Endometrium (tissue), 2 donors: ENCODE results near the gene ADAM22.

Source experiments
- FAIRE-seq: peaks from 2 replicates; lab custom pipeline; 2012; peaks lifted over from hg19 to GRCh38; lab: Jason Lieb, UNC
- donor health status: control.
- donor health status: control.

Gene ADAM22

DNA sequence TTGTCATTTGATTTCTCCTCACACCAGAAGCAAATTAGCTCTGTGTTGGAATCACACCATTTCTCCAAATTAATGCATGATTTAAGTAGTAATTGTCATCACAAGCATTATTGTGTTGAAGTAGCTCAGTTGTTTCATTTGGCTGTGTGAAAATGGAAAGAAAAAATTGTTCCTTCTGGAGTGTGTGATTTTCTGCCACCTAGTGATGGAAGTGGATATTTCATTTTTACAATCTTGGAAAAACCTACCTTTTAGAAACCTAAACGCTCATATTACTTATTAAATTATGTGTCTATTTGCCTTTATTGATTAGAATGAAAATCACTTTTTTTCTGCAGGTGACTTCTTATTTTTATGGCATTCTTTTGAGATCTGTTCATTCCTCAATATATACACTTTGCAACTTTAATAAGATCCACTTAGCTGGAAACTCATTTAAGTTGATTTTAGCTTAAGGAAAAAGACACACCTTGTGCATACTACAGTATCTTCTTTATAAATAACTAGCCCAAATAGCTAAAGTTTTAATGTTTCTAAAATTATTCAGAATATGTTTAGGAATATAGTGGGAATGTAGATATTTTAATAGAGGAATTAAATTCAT lies 235.8 kb downstream of the ADAM22 start:
- peak; percentile 91 for FAIRE-seq

- FAIRE-seq = no peak
Measured at GRCh38 chr7:88172842-88173241, 238.8 kb downstream of the ADAM22 start.

DNA sequence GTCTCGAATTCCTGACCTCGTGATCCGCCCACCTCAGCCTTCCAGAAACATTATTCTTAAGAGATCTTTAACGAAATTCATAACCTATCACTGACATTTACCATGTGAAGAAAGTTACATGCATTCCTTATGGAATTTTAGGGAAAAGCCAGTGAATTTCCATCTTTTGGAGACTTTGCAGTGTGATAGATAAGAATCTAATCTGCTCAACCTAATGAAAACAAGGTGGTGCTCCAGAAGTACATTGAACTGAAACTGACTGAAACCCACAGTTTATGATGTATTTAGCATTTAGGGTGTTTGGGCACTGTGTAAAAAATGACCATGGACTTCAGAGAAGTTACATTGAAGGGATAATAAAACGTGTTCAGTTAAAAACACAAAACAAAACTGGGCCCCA lies 242.1 kb downstream of the ADAM22 start:
- no peak for FAIRE-seq

DNA sequence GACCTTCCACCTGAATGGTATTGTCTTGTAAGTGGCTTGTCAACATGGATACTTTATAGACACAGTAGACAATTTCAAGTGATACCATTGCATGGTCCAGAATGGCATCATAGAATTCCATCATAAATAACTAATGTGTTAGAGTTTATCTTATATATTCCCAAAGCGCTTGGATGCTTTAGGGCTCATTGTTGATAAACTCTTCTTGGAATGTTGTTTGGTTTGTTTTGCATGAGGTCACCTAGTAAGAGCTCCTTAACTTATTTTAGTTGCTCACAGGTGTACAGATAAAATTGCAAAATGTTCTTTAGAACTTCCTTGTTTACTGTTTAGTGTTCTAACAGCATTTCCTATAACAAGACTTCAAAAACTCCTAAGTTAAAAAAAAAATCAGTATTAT lies 249.0 kb downstream of the ADAM22 start:
- FAIRE-seq = no peak

- no peak for FAIRE-seq
Measured at GRCh38 chr7:88184848-88185304, 250.8 kb downstream of the ADAM22 start.

- no peak for FAIRE-seq
Measured at GRCh38 chr7:88185650-88186049, 251.6 kb downstream of the ADAM22 start.

DNA sequence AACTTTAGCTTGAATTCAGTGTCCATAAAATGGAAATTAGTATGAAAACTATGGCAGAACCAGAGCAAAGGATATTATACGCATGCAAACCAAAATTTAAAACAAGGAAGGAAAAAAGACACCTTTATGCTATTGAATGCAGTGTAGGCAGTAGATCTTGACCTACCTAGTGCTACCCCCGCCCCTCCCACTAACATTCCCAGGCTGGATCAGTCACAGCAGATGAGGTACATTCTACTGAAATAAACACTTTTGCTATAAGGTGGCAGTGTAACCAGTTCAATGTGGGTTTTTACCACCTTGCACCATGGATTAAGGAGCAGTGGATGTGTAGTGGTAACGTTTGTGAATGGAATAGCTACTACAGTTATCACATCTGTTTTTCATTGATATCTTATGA lies 257.9 kb downstream of the ADAM22 start:
- no peak for FAIRE-seq

DNA sequence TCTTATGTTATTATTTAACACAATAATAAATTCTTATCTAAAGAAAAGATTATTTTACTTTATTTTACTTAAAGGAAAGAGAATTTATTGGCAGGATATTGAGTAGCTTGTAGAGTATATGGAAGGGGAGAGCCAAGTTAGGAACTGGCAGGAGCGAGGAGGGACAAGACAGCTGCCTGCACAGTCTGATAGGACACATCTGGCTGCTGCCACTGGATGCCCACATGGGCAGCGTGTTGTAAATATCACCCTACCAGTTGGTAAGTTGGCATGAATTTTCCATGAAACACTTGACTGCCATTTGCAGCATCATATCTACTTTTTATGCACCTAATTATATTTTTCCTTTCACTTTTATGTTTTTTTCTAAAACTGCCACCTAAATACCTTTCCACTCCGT lies 266.2 kb downstream of the ADAM22 start:
- FAIRE-seq = no peak

- no peak for FAIRE-seq
Measured at GRCh38 chr7:88200789-88201188, 266.7 kb downstream of the ADAM22 start.

GRCh38 chr7:88201305-88201704 lies 267.3 kb downstream of the ADAM22 start:
- no peak for FAIRE-seq

DNA sequence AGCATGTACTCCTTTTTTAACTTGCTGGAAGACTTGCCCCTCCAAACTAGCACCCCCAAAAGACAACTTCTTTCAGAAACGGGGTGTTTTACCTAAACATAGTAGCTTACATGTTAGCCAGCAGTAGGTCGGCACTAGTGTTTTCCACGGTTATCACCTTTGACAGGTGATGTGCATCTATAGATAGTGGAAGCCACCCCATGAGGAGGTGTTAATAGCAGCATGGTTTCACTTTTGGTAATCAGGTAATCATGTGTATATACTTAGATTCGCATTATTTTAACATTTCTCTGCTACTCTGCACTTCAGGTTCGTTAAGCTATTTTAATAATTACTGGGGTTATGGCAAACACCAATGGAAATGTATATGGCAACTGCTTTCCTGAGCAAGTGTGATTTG lies 268.2 kb downstream of the ADAM22 start:
- FAIRE-seq = no peak

DNA sequence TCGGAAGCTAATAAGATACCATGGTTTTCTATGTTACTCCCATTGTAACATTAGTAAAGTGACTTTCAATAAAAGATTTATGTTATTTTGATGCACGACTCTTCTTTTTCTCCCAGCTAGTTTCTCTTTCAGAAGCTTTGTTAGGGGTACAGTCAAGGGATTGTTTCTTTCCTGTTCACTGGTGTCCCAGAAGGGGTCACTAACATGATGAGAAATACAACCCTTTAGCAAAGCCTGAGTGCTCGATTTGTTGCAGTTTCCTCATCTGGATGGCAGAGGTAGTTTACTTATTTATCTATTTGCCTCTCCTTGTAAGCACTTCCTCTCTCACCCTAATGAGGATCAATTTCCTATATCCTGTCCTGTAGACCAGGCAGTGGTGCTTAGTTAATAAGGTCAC lies 268.7 kb downstream of the ADAM22 start:
- FAIRE-seq = no peak

GRCh38 chr7:88203401-88203800 lies 269.4 kb downstream of the ADAM22 start:
- FAIRE-seq = no peak

GRCh38 chr7:88204525-88205110 lies 270.6 kb downstream of the ADAM22 start:
- FAIRE-seq = no peak

GRCh38 chr7:88205179-88205578 lies 271.1 kb downstream of the ADAM22 start:
- FAIRE-seq = no peak

DNA sequence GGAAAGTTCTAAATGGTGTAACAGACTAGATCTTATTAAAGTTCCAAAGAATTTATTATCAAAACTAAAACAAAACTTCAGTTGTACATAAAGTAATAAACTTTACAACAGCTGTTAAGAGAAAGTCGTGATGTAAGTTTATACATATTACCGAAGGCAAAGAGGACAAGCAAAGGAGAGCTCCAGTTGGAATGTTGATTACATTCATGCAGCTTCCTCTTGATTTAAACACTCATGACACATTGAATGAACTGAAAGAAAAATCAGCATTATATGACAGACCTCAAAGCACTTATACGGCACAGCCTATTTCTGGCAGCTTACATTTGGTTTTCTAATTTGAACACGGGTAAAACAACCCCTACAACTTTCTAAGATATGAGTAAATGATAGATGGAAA lies 272.2 kb downstream of the ADAM22 start:
- FAIRE-seq = no peak

GRCh38 chr7:88208521-88208920 lies 274.5 kb downstream of the ADAM22 start:
- FAIRE-seq = no peak

GRCh38 chr7:88212918-88213317 lies 278.9 kb downstream of the ADAM22 start:
- no peak for FAIRE-seq

- peak; percentile 64 for FAIRE-seq
Measured at GRCh38 chr7:88214456-88214855, 280.4 kb downstream of the ADAM22 start.

DNA sequence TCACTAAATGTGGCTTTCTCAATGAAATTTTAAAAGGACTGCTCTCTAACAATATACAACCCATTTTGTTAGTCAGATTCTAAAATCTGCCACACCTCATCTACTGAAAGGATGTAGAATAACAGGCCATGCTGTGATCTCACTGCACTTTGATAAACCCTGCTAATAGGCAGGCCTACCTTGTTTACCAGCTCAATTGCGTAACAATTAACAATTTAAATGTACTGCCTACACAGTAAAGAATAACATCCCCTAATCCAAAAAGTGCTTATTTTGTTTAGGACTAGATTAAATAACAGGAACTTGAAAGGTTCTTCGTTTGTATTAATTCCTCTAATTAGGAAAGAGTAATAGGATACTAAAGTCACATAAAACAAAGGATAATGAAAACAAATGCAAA lies 281.2 kb downstream of the ADAM22 start:
- FAIRE-seq = no peak

DNA sequence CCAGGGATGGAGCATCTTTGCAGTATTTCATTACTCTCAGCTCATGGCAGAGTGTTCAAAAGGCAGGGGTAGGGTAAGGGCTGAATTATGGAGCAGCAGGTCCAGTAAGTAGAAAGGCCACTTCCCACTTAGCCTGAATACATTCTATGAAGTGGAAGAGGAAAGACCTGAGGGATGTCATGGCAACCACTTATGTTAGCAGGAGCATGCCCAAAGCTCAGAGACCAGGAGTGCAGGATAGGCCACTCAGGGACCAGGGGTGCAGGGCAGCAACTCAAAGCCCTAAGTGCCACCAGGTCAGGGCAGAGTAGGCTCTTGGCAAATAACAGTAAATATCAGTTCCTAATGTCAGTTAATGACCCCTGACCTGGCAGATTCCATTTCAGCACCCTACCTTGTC lies 282.2 kb downstream of the ADAM22 start:
- no peak for FAIRE-seq

GRCh38 chr7:88217675-88218428 lies 283.8 kb downstream of the ADAM22 start:
- no peak for FAIRE-seq

GRCh38 chr7:88218429-88218745 lies 284.3 kb downstream of the ADAM22 start:
- FAIRE-seq = no peak
